Colonic mucosa (tissue), 4 donors: ENCODE data around the gene ANKRD33B. TPM values are rescaled to one million over a fixed set of nuclear protein-coding genes. Genes with fewer than 3 reads are reported as not detected.
"Not testable (repeated sequence)": the region's sequence is repeated elsewhere in the genome, so short reads cannot be mapped to it uniquely, and the experiment has no call there.

Source experiments
- DNase-seq: peaks from one replicate; pipeline ENCODE4 v3.0.0-alpha.2; 2020
- H3K27ac ChIP-seq: fragments of 200-600 bp; one replicate; pipeline ENCODE4 v1.8.0; 2021
- H3K27me3 ChIP-seq: fragments of 200-600 bp; one replicate; pipeline ENCODE4 v1.8.0; 2021
- H3K36me3 ChIP-seq: fragments of 200-600 bp; one replicate; pipeline ENCODE4 v1.8.0; 2021
- H3K4me1 ChIP-seq: fragments of 200-600 bp; one replicate; pipeline ENCODE4 v1.8.0; 2021; ENCODE audit warnings: mild to moderate bottlenecking
- H3K4me3 ChIP-seq: fragments of 200-600 bp; one replicate; pipeline ENCODE4 v1.8.0; 2021
- H3K9ac ChIP-seq, 2 donors: one replicate each; pipeline ENCODE4 v1.7.0; 2013; ENCODE audit warnings: control low read depth in 2 of 2, low read depth in 2 of 2, low read length in 2 of 2
- H3K9me3 ChIP-seq: fragments of 200-600 bp; one replicate; pipeline ENCODE4 v1.8.0; 2021
- CTCF ChIP-seq: fragments of 200-600 bp; IDR thresholded peaks from one replicate; pipeline ENCODE4 v1.8.0; 2022; ENCODE audit warnings: antibody characterized with exemption, mild to moderate bottlenecking
- intact Hi-C: fragments of 100-400 bp; cut with DNase I; formaldehyde crosslinking; loops from one replicate; pipeline ENCODE4 v1.14.1; 2022
- total RNA-seq, 2 donors: library from RNA; stranded (reverse); fragmentation: NEBNext Ultra II Directional in 1 of 2; extraction: Animal tissue kit (Norgen Biotek cat#: 25700) in 1 of 2; gene quantifications; one replicate each; pipeline ENCODE4 v1.2.1, GENCODE V29; 2021
- donor health status: healthy.
- donor health status: DM: no; HTN: no; CAD: no.
- donor health status: DM: no; HTN: no; CAD: no.

The ANKRD33B gene
- total RNA-seq, 2 donors from 2014 or later = 0.47 to 0.66 TPM

GRCh38 chr5:10601246-10602030, 37.6 kb downstream of the ANKRD33B start:
- peak overlapping the region; percentile 28 to 55 for H3K9ac ChIP-seq
- H3K4me3 ChIP-seq = no peak overlapping the region
- no peak for TF ChIP-seq CTCF
- peak; percentile 76 for DNase-seq
- H3K27ac ChIP-seq = no peak overlapping the region
- H3K9me3 ChIP-seq = no peaks in the 10 kb centered on the region
- H3K4me1 ChIP-seq = no peaks in the 10 kb centered on the region
- no peaks in the 10 kb centered on the region for H3K27me3 ChIP-seq
- H3K36me3 ChIP-seq = no peaks in the 10 kb centered on the region
- intact Hi-C loops = no loop called here

GRCh38 chr5:10602031-10602806, 38.3 kb downstream of the ANKRD33B start:
- no peak for DNase-seq
- Histone ChIP-seq H3K4me3 (no peak overlapping the region), H3K27me3 (no peaks in the 10 kb centered on the region), H3K9ac (peak overlapping the region in 1 of 2 donors; percentile 28), H3K36me3 (no peaks in the 10 kb centered on the region), H3K4me1 (no peaks in the 10 kb centered on the region), H3K9me3 (no peaks in the 10 kb centered on the region), H3K27ac (no peak overlapping the region)
- no peak for TF ChIP-seq CTCF
- intact Hi-C loops = no loop called here

- Histone ChIP-seq H3K27me3 (no peaks in the 10 kb centered on the region), H3K4me1 (no peaks in the 10 kb centered on the region), H3K27ac (no peak overlapping the region), H3K4me3 (no peak overlapping the region), H3K9me3 (no peaks in the 10 kb centered on the region), H3K36me3 (no peaks in the 10 kb centered on the region), H3K9ac (no peak overlapping the region)
- DNase-seq = no peak
- no peak for TF ChIP-seq CTCF
- intact Hi-C loops = no loop called here
Observed at GRCh38 chr5:10604975-10605374, 41.1 kb downstream of the ANKRD33B start.

GRCh38 chr5:10606632-10607022, 42.8 kb downstream of the ANKRD33B start:
- H3K27ac ChIP-seq, intact Hi-C loops, H3K9ac ChIP-seq, H3K27me3 ChIP-seq, H3K9me3 ChIP-seq, H3K4me1 ChIP-seq, DNase-seq, H3K36me3 ChIP-seq, H3K4me3 ChIP-seq: not testable (repeated sequence)

- no peak for DNase-seq
- Histone ChIP-seq H3K27me3 (no peaks in the 10 kb centered on the region), H3K27ac (peak overlapping the region; percentile 42), H3K4me1 (no peaks in the 10 kb centered on the region), H3K4me3 (no peak overlapping the region), H3K9me3 (no peaks in the 10 kb centered on the region), H3K9ac (no peak overlapping the region), H3K36me3 (no peaks in the 10 kb centered on the region)
- intact Hi-C loops = no loop called here
- TF ChIP-seq CTCF = no peak
Observed at GRCh38 chr5:10607023-10607665, 43.3 kb downstream of the ANKRD33B start.
